Measurements from ENCODE around the gene MAP3K2. TPM values are rescaled to one million over a fixed set of nuclear protein-coding genes. Genes with fewer than 3 reads are reported as not detected.

MAP3K2 gene
- total and polyA plus RNA-seq, 4 donors, result 5.9 to 46.2 (median 17.0) TPM

GRCh38 chr2:127278959-127279358 lies 108.8 kb downstream of the MAP3K2 start (continued):
- no peak for TF ChIP-seq EGR1 (IDR thresholded peaks at IDR 0.05; ENCODE audit: low read depth in 2 of 2)
- TF ChIP-seq ZBTB33 (IDR thresholded peaks at IDR 0.05), result no peak
- TF ChIP-seq HNF4G (IDR thresholded peaks at IDR 0.05), result no peak
- TF ChIP-seq SP1 (IDR thresholded peaks at IDR 0.05), result no peak
- no peak for TF ChIP-seq HNF4A (conservative IDR thresholded peaks at IDR 0.05)

- no peaks in the 10 kb centered on the region for H3K9me3 ChIP-seq (ENCODE audit: control insufficient read depth in 4 of 4, low read length in 3 of 4)
- H3K4me3 ChIP-seq (ENCODE audit: low read depth in 1 of 3, low read length in 3 of 3), result no peak overlapping the region
- DNase-seq (ENCODE audit: low spot score), result no peak
- no peaks in the 10 kb centered on the region for H3K4me1 ChIP-seq (ENCODE audit: control insufficient read depth in 4 of 4, insufficient read depth in 4 of 4, low read length in 3 of 4)
- H3K36me3 ChIP-seq (ENCODE audit: control insufficient read depth in 4 of 4, insufficient read depth in 3 of 4, low read depth in 1 of 4, low read length in 3 of 4), result peaks cover 9 to 61% (median 33%) of the 10 kb centered on the region in 4 donors
- H3K9ac ChIP-seq (ENCODE audit: low read depth in 1 of 2, low read length in 2 of 2), result no peak overlapping the region
- no peak overlapping the region for H3K27ac ChIP-seq (ENCODE audit: low read depth in 1 of 2, low read length in 2 of 2)
- TF ChIP-seq RAD21 (IDR thresholded peaks at IDR 0.05) (no peak), ZBTB33 (IDR thresholded peaks at IDR 0.05) (no peak), FOXA1 (IDR thresholded peaks at IDR 0.05) (no peak), RXRA (IDR thresholded peaks at IDR 0.05) (no peak), SP1 (IDR thresholded peaks at IDR 0.05) (no peak), GABPA (IDR thresholded peaks at IDR 0.05 in 1 of 2, conservative IDR thresholded peaks at IDR 0.05 in 1 of 2) (no peak), CTCF (IDR thresholded peaks at IDR 0.05; ENCODE audit: low read depth, low read length, missing input control) (no peak), EGR1 (IDR thresholded peaks at IDR 0.05; ENCODE audit: low read depth in 2 of 2) (no peak), JUND (IDR thresholded peaks at IDR 0.05) (no peak), FOXA2 (IDR thresholded peaks at IDR 0.05) (no peak), MAX (IDR thresholded peaks at IDR 0.05) (no peak)
- 95% methylated on average over 2 of the region's 2 CpGs for WGBS
- no peaks in the 10 kb centered on the region for H3K27me3 ChIP-seq (ENCODE audit: control insufficient read depth in 4 of 4, insufficient read depth in 4 of 4, low read length in 3 of 4)
Observed at GRCh38 chr2:127277028-127277427, 110.7 kb downstream of the MAP3K2 start.

GRCh38 chr2:127275789-127276188 lies 112.0 kb downstream of the MAP3K2 start:
- no peak for DNase-seq (ENCODE audit: low spot score)
- H3K27ac ChIP-seq (ENCODE audit: low read depth in 1 of 2, low read length in 2 of 2), result no peak overlapping the region
- no peaks in the 10 kb centered on the region for H3K9me3 ChIP-seq (ENCODE audit: control insufficient read depth in 4 of 4, low read length in 3 of 4)
- H3K27me3 ChIP-seq (ENCODE audit: control insufficient read depth in 4 of 4, insufficient read depth in 4 of 4, low read length in 3 of 4), result no peaks in the 10 kb centered on the region
- H3K4me3 ChIP-seq (ENCODE audit: low read depth in 1 of 3, low read length in 3 of 3), result no peak overlapping the region
- 92% methylated on average over 9 of the region's 9 CpGs for WGBS
- no peak overlapping the region for H3K9ac ChIP-seq (ENCODE audit: low read depth in 1 of 2, low read length in 2 of 2)
- H3K36me3 ChIP-seq (ENCODE audit: control insufficient read depth in 4 of 4, insufficient read depth in 3 of 4, low read depth in 1 of 4, low read length in 3 of 4), result peaks cover 14 to 64% (median 37%) of the 10 kb centered on the region in 4 donors
- H3K4me1 ChIP-seq (ENCODE audit: control insufficient read depth in 4 of 4, insufficient read depth in 4 of 4, low read length in 3 of 4), result no peaks in the 10 kb centered on the region
- TF ChIP-seq ZBTB33 (IDR thresholded peaks at IDR 0.05), result no peak
- TF ChIP-seq RXRA (IDR thresholded peaks at IDR 0.05), result no peak
- TF ChIP-seq MAX (IDR thresholded peaks at IDR 0.05), result no peak
- TF ChIP-seq RAD21 (IDR thresholded peaks at IDR 0.05), result no peak
- no peak for TF ChIP-seq ATF3 (IDR thresholded peaks at IDR 0.05)
- TF ChIP-seq REST (IDR thresholded peaks at IDR 0.05), result no peak
- TF ChIP-seq TAF1 (conservative IDR thresholded peaks at IDR 0.05), result no peak
- TF ChIP-seq JUND (IDR thresholded peaks at IDR 0.05), result no peak
- no peak for TF ChIP-seq FOXA2 (IDR thresholded peaks at IDR 0.05)
- TF ChIP-seq FOXA1 (IDR thresholded peaks at IDR 0.05), result no peak
- no peak for TF ChIP-seq YY1 (IDR thresholded peaks at IDR 0.05)

Data from liver (tissue), 9 donors.